GM18520 (cell line): ENCODE data around the gene KRT7.

Experiments used
- ATAC-seq: cut with Tn5 transposase; IDR thresholded peaks from one replicate; pipeline ENCODE4 v1.9.1; 2021; ENCODE audit not compliant: unreplicated experiment

The KRT7 gene

GRCh38 chr12:52296572-52297215 is 63.7 kb downstream of the KRT7 start:
- no peak for ATAC-seq
